Stomach (tissue), 4 donors: ENCODE data around the gene LTB4R2.

Experiments used
- EP300 ChIP-seq: sonication (generic); formaldehyde crosslinking; IDR thresholded peaks from one replicate; pipeline ENCODE4 v1.6.1; 2017; ENCODE audit warnings: antibody characterized with exemption
- TF ChIP-seq, protein P1 (sequence below), 7 experiments: fragments of 450-650 bp in 4 of 7; fragments of 200-600 bp in 3 of 7; sonication (generic) in 3 of 7; IDR thresholded peaks; one replicate each; pipeline ENCODE4 v1.5.1; 2016 to 2019; ENCODE audit warnings: antibody characterized with exemption in 7 of 7, control low read depth in 2 of 7, mild to moderate bottlenecking in 1 of 7

DNA sequence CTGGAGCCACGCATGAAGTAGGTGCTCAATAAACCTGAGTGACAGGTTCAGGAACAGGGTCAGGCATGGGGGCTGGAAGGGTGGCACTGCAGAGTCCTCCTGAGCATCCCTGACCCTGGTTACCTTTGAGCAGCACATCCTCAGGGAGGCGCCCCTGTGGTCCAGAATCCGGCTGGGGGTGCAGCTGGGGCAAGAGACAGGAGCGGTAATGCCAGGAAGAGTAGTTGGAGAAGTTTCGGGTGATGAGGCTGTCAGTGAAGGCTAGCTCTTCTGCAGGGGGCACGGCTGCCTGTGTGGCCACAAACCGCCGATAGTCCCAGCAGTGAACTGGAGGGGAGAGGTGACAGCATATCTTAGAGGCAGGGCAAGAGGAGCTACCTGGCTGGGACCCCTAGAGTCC lies 40.6 kb upstream of the LTB4R2 start:
- TF ChIP-seq EP300 = no peak
- TF ChIP-seq, protein P1, sequence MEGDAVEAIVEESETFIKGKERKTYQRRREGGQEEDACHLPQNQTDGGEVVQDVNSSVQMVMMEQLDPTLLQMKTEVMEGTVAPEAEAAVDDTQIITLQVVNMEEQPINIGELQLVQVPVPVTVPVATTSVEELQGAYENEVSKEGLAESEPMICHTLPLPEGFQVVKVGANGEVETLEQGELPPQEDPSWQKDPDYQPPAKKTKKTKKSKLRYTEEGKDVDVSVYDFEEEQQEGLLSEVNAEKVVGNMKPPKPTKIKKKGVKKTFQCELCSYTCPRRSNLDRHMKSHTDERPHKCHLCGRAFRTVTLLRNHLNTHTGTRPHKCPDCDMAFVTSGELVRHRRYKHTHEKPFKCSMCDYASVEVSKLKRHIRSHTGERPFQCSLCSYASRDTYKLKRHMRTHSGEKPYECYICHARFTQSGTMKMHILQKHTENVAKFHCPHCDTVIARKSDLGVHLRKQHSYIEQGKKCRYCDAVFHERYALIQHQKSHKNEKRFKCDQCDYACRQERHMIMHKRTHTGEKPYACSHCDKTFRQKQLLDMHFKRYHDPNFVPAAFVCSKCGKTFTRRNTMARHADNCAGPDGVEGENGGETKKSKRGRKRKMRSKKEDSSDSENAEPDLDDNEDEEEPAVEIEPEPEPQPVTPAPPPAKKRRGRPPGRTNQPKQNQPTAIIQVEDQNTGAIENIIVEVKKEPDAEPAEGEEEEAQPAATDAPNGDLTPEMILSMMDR (IDR thresholded peaks at IDR 0.05) = no peak
